ENCODE measurements around the gene ARID1B.
A peak's percentile ranks its signal among the peaks of the same experiment; 100 is the strongest.
"Not testable (repeated sequence)": the region's sequence is repeated elsewhere in the genome, so short reads cannot be mapped to it uniquely, and the experiment has no call there.

ARID1B gene

GRCh38 chr6:156972145-156972544 is 195.0 kb downstream of the ARID1B start:
- DNase-seq: no peak

GRCh38 chr6:156974830-156975261 is 197.7 kb downstream of the ARID1B start:
- DNase-seq: no peak

GRCh38 chr6:156975414-156975813 is 198.2 kb downstream of the ARID1B start:
- no peak for DNase-seq

GRCh38 chr6:156976216-156977127 is 199.3 kb downstream of the ARID1B start:
- DNase-seq: peak in 1 of 2 donors; percentile 14

GRCh38 chr6:156977527-156978291 is 200.5 kb downstream of the ARID1B start:
- no peak for DNase-seq

- no peak for DNase-seq
Observed at GRCh38 chr6:156978948-156979347, 201.8 kb downstream of the ARID1B start.

- no peak for DNase-seq
Observed at GRCh38 chr6:156980515-156980914, 203.3 kb downstream of the ARID1B start.

- DNase-seq: no peak
Observed at GRCh38 chr6:156980948-156981347, 203.8 kb downstream of the ARID1B start.

- no peak for DNase-seq
Observed at GRCh38 chr6:156982168-156982567, 205.0 kb downstream of the ARID1B start.

GRCh38 chr6:156982864-156983263 is 205.7 kb downstream of the ARID1B start:
- DNase-seq: not testable (repeated sequence)

GRCh38 chr6:156984178-156984738 is 207.1 kb downstream of the ARID1B start:
- DNase-seq: no peak

- no peak for DNase-seq
Observed at GRCh38 chr6:156985309-156985708, 208.1 kb downstream of the ARID1B start.

GRCh38 chr6:156988276-156989158 is 211.3 kb downstream of the ARID1B start:
- no peak for DNase-seq

- no peak for DNase-seq
Observed at GRCh38 chr6:156989159-156989806, 212.1 kb downstream of the ARID1B start.

- DNase-seq: no peak
Observed at GRCh38 chr6:156992020-156992804, 215.0 kb downstream of the ARID1B start.

- DNase-seq: no peak
Observed at GRCh38 chr6:156993713-156994112, 216.5 kb downstream of the ARID1B start.

- DNase-seq: no peak
Observed at GRCh38 chr6:156994215-156995076, 217.3 kb downstream of the ARID1B start.

GRCh38 chr6:156995502-156995901 is 218.3 kb downstream of the ARID1B start:
- no peak for DNase-seq

- no peak for DNase-seq
Observed at GRCh38 chr6:156996265-156996664, 219.1 kb downstream of the ARID1B start.

GRCh38 chr6:156998794-156999330 is 221.7 kb downstream of the ARID1B start:
- DNase-seq: no peak
